ENCODE measurements around the gene FAM118B.

DNA sequence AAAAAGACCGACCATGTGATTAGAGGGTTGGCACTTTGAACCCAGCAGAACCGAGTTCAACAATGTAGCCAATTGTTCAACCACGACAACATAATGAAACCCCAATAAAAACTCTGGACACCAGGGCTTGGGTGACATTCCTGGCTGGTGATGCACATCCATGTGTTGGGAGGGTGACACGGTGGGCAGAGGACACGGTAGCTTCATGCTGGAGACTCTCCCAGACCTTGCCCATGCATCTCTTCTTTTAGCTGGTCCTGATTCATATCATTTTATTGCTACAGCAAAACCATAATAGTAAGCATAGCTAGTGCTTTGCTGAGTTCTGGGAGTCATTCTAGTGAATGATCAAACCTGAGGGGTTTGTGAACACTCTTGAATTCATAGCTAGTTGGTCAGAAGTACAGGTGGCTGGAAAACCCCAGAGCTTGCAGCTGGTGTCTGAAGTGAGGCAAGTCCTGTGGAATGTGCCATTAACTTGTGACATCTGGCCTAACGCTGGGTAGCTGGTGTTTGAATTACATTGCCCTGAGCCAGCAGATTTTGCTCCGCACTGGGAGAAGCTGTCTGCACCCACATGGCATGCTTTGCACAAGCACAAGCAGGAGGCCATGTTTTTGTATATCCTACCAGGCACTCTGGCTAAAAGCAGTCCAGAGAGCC, 14.2 kb upstream of the FAM118B start:
- TF ChIP-seq, protein P1, sequence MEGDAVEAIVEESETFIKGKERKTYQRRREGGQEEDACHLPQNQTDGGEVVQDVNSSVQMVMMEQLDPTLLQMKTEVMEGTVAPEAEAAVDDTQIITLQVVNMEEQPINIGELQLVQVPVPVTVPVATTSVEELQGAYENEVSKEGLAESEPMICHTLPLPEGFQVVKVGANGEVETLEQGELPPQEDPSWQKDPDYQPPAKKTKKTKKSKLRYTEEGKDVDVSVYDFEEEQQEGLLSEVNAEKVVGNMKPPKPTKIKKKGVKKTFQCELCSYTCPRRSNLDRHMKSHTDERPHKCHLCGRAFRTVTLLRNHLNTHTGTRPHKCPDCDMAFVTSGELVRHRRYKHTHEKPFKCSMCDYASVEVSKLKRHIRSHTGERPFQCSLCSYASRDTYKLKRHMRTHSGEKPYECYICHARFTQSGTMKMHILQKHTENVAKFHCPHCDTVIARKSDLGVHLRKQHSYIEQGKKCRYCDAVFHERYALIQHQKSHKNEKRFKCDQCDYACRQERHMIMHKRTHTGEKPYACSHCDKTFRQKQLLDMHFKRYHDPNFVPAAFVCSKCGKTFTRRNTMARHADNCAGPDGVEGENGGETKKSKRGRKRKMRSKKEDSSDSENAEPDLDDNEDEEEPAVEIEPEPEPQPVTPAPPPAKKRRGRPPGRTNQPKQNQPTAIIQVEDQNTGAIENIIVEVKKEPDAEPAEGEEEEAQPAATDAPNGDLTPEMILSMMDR (IDR thresholded peaks at IDR 0.05): no peak
- no peak for TF ChIP-seq EP300 (IDR thresholded peaks at IDR 0.05)
- no peak for TF ChIP-seq POLR2A (IDR thresholded peaks at IDR 0.05)

Data from tibial nerve (tissue), 4 donors.